GM12873 (cell line): ENCODE data around the gene RPL36.

Experiments used
- TF ChIP-seq, protein P1 (sequence below): IDR thresholded peaks from 2 replicates; pipeline ENCODE4 v1.5.1; 2012; ENCODE audit warnings: low read depth, mild to moderate bottlenecking, moderate library complexity, low read length, control low read depth; ENCODE audit not compliant: insufficient read depth; ENCODE audit errors: missing control alignments

The RPL36 gene

DNA sequence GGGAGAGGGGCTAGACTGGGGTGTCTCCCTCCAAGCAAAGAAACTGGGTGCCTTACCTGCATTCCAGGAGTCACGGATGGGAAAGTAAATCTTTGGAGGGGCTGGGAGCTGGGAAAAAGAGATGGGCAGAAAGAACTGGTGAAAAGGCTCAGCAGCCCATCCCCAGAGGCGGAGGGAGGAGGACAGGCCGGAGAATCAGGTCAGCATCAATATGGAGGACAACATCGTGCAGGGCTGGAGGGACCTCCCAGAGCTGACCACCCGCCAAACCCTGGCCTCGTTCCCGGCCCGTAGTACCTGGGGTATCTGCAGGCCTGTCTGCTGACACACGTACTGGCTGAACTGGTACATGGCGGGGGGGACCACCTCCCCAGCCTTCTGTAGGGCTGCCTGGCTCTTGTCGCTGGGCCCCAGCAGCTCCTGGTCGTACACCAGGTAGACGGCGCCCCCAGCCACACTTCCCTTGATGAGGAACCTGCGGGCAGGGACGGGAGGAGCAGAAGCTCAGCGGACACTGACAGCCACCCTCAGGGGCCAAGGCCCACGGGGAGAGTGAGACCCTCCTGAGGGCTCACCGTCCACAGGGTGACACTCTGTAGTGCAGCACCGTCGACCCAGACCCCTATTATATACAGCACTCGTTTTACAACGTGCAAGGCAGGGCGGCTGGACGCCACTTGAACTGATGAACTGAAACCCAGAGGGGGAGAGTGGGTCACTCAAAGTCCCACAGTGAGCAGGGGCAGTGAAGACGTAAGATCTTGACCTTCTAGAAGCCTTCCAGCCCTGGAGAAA, 10.6 kb upstream of the RPL36 start:
- TF ChIP-seq, protein P1, sequence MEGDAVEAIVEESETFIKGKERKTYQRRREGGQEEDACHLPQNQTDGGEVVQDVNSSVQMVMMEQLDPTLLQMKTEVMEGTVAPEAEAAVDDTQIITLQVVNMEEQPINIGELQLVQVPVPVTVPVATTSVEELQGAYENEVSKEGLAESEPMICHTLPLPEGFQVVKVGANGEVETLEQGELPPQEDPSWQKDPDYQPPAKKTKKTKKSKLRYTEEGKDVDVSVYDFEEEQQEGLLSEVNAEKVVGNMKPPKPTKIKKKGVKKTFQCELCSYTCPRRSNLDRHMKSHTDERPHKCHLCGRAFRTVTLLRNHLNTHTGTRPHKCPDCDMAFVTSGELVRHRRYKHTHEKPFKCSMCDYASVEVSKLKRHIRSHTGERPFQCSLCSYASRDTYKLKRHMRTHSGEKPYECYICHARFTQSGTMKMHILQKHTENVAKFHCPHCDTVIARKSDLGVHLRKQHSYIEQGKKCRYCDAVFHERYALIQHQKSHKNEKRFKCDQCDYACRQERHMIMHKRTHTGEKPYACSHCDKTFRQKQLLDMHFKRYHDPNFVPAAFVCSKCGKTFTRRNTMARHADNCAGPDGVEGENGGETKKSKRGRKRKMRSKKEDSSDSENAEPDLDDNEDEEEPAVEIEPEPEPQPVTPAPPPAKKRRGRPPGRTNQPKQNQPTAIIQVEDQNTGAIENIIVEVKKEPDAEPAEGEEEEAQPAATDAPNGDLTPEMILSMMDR, result no peak

DNA sequence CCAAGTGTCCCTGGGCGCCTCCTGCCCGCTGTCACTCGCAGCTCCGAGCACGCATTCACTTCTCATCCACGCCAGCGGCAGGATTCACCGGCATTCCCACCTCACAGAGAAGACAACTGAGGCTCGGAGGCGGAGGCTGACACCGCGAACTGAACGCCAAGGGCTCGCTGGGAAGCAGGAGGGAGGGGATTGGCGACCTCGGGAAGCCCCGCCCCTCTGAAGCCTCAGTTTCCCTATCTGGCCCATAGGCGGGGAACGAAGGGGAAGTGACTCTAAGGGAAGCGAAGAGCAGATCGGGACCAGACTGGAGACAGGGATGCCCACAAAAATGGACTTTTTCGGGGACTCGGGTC, 10.0 kb upstream of the RPL36 start:
- TF ChIP-seq, protein P1, result no peak

DNA sequence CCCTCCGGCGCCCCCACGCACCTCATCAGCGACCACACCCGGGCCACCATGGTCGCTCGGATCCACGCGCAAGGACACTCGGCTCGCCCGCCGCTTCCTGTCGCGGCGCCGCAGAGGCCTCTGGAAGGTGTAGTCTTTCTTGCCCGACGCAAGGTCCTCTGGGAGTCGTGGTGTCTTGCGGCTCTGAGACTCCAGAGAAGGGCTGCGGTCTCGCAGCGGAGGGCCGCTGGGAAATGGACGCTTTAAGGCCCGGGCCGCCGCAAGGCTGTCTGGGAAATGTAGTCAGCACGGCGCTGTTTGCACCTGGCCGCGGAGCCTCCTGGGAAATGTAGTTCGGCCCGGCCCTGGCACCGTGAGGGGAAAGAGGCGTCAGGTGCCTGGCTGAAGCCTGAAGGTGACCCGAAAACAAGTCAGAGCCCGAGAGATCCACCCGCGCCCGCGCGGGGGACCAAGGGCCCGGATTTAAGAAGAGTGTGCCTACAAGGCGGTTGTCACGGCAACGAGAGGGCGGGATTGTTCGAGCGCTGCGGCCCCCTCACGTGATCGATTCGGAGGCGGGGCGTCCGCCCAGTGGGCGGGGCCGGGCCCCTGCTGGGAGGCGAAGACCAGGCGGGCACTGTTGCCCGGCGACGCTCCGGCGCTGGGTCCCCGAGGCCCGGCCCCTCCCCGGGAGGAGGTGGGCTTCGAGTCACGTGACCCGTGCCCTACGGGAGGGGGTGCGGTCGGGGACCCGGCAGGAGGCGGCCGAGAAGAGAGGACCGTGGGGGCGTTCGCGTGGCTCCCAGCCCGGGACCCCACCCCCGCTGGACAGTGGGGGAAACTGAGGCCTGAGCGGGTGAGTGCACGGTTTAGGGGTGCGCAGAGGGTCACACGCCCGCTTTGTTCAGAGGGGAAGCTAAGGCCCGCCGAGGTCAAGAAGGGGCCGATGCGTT, 9.4 kb upstream of the RPL36 start, which contains the start of the genes HSD11B1L and MICOS13:
Gene HSD11B1L (plus strand): TSS at position 591 of the 932 bp plus-strand sequence. CDS start 3,806 bp downstream, outside the sequence.
Gene MICOS13 (minus strand): TSS at position 80 of the 932 bp plus-strand sequence. CDS start 30 bp downstream, at position 50.
- TF ChIP-seq, protein P1, result no peak

DNA sequence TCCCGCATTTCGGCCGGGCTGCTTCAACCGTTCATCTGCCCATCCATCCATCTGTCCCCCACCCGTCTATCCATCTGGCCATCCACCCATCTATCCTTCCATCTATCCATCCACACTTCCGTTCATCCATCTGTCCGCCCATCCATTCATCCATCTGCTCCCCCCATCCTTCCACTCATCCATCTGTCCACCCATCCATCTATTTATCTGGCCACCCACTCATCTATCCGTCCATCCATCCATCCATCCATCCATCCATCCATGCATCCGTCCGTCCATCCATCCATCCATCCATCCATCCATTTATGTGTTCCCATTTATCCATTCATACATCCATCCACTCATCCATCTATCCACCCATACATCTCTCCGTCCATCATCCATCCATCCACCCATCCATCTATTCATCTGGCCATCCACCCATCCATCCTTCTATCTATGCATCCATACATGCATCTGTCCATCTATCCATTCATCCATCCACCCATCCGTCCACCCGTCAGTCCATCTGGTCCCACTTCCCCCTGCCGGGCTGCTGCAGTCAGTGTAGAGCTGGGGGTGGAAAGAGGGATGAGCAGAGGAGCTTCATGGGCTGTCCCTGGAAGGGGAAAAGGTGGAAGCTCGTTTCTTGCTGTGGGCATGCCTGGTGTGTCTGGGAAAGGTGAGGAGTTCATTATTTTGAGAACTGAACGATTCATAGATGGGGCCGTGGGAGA, 8.5 kb upstream of the RPL36 start:
- TF ChIP-seq, protein P1, result no peak

DNA sequence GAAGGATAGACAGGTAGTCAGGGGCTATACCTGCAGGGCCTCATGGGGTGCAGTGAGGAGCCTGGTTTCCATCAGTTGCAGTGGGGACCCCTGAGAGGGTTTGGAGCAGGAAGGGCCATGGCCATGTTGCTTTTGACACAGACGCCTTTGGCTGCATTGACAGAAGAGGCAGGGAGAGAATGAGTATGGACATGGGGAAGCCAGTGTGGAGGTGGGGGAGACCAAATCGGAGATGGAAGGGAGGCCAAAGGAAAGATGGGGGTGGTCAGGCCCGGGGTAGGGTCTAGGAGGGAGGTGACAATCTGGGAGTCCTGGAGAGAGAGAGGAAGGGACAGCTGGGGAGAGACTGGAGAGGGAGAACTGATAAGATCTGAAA, 8.0 kb upstream of the RPL36 start:
- TF ChIP-seq, protein P1, result no peak

DNA sequence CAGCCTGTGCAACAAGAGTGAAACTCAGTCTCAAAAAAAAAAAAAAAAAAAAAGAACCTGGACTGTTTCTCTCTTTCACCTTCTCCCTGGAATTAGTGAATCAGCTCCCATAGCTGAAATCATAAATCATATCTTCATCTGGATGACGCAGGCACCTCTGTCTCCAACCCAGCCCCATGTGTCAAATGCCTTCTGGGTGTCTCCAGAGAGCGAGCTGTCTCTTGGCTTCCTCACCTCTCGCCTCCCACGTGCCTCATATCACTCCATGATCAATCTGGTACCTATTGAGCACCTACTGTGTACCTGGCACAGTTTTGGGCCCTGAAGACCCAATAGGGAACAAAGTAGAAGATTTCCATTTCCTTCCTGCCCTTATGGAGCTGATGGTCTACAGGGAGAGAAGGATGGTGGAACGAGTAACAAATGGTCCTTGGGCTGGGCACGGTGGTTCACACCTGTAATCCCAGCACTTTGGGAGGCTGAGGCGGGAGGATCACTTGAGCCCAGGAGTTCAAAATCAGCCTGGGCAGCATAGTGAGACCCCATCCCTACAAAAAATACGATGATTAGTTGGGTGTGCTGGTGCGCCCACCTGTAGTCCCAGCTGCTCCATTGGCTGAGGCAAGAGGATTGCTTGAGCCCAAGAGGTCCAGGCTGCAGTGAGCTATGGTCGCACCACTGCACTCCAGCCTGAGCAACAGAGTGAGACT, 6.8 kb upstream of the RPL36 start:
- TF ChIP-seq, protein P1, result no peak
